Measurements from ENCODE around the gene RAB21. TPM values are rescaled to one million over a fixed set of nuclear protein-coding genes. Genes with fewer than 3 reads are reported as not detected.
"Not testable (repeated sequence)": the region's sequence is repeated elsewhere in the genome, so short reads cannot be mapped to it uniquely, and the experiment has no call there.

The RAB21 gene
- total RNA-seq, 1 donor from 2014 or later = 99.5 TPM

- DNase-seq (ENCODE audit: low spot score) = no peak
These were observed 5.0 kb upstream of the RAB21 start for GRCh38 chr12:71749666-71750065.

DNA sequence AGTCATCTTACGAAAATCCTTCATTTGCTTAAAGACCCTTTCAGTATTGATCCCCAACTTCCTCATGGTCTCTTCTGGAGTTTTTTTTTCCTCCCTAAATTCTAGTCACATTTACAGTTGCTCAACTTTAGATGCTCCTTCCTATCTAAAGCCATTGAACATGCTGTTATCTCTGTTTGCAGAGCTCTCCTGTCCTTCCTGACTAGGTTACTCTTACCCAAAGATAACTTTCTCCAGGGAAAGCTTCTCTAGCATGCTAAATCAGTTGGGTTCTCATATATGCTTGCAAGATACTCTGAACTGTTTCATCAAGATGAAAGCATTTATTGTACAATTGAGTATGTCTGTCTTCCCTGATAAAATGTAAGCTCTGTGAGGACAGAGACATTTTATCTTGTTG lies 1.8 kb upstream of the RAB21 start:
- no peak for DNase-seq (ENCODE audit: low spot score)

GRCh38 chr12:71755146-71755892 lies 656 bp downstream of the RAB21 start:
- DNase-seq (ENCODE audit: low spot score) = no peak

DNA sequence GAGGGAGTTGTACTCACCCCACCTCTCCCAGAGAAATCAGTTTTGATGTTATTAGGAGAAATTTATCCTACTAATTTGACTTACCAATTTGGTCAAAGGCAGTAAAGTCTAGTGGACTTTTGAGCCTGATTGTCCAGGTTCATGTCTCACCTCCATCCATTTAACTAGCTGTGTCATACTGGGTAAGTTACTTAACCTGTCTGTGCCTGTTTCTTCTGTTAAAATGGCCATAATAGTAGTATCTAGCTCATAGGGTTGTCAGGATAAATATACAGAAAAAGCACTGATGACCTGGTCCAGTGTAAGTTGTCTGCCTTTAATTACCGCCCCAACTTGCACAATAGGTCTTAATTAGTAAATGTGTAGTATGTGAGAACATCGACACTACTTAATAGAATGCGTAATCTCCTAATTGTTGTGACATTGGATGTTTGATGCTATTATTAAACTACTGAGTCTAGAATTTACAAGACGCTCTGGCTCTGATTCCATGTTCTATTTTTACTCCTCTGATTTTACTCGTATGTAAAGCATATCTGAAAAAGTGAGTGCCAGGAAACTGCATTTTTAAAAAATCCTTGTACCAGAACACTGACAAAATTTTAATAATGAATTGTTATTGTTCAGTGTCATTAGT lies 1.5 kb downstream of the RAB21 start:
- DNase-seq (ENCODE audit: low spot score) = no peak

DNA sequence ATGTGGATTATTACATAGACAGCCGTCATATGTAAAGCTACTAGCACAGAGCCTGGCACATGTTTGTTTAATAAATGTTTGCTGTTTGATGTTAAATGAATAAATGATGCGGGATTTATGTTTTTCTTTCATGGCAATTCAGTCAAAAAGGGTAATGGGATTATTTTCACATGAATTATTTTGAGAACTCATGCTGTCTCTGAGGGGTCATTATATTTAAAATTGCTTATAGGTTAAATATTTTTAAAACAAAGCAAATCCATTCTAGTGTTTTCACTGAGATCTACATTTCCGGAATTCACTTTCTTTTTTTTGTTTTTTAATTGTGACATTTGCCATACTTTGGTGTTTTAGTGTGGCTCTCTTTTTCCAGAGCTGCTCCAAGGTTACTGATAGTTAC lies 5.3 kb downstream of the RAB21 start:
- DNase-seq (ENCODE audit: low spot score) = no peak

DNA sequence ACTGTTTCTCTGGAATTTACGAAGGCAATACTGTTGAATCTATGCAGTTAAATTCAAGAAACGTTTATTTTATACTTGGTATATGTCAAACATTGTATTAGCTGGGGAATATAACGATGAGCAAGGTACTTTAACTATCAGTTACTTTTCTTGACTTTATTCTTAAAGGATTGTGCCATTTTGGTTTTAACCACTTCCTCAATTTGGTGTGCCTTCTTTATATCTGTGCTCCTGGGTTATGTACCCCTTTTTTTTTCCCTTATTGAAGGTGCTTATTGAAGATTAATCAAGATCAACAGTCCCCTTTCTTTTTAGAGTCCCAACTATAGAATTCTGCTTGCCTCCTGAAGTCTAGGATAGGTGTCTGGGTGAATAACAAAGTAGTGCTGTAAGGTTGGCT lies 5.8 kb downstream of the RAB21 start:
- no peak for DNase-seq (ENCODE audit: low spot score)

DNA sequence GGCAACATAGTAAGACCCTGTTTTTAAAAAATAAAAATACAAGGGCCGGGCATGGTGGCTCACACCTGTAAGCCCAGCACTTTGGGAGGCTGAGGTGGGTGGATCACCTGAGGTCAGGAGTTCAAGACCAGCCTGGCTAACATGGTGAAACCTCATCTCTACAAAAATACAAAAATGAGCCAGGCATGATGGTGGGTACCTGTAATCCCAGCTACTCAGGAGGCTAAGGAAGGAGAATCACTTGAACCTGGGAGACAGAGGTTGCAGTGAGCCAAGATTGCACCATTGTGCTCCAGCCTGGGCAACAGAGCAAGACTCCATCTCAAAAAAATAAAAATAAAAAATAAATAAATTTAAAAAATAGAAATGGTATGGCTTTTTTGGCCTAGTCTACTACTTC lies 6.7 kb downstream of the RAB21 start:
- DNase-seq (ENCODE audit: low spot score) = not testable (repeated sequence)

DNA sequence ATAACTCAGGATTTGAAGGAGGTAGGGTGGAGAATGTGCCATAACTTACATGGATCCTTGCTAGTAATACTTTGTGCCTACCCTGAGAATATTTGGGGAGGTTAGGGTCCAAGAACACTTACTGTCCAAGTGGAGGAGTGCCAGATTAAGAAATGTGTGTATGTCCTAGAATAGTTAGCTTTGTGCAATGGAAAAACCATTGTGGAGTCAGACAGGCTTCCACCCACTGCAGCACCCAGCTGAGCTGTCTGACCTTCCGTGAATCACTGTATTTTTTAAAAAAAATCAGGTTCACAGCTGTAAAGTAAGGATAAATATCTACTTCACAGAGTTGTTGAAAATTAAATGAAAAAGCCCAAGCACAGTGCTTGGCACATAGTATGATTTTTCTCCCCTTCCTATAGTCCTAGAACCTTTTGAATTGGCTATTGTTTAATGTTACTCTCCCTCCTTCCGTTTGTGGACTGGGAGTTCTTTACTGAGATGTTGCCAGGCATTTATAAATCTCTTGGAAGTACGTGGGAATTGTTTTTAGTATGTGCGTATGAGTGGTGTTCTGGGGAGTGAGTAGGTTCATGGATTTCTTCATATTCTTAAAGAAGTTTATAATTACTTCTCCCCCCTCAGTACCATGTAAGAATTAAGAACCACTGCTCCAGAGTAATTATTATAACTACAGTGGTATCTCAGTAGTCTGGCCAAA lies 9.2 kb downstream of the RAB21 start:
- no peak for DNase-seq (ENCODE audit: low spot score)

DNA sequence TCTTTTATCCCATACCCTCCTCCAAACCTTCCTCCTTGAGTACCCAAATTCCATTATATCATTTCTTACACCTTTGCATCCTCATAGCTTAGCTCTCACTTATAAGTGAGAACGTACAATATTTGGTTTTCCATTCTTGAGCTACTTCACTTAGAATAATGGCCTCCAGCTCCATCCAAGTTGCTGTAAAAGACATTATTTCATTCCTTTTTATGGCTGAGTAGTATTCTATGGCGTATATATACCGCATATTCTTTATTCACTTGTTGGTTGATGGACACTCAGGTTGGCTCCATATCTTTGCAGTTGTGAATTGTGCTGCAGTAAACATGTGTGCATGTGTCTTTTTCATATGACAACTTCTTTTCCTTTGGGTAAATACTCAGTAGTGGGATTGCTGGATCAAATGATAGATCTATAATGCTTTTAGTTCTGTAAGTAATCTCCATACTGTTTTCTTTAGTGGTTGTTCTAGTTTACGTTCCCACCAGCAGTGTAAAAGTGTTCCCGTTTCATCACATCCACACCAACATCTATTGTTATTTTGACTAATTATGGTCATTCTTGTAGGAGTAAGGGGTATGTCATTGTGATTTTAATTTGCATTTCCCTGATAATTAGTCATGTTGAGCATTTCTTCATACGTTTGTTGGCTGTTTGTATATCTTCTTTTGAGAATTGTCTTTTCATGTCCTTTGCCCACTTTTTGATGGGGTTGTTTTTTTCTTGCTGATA lies 10.1 kb downstream of the RAB21 start:
- DNase-seq (ENCODE audit: low spot score) = no peak

GRCh38 chr12:71766202-71766601 lies 11.5 kb downstream of the RAB21 start:
- no peak for DNase-seq (ENCODE audit: low spot score)

- no peak for DNase-seq (ENCODE audit: low spot score)
These were observed 12.5 kb downstream of the RAB21 start for GRCh38 chr12:71767183-71767582.

- no peak for DNase-seq (ENCODE audit: low spot score)
These were observed 14.2 kb downstream of the RAB21 start for GRCh38 chr12:71768900-71769299.

- DNase-seq (ENCODE audit: low spot score) = no peak
These were observed 16.4 kb downstream of the RAB21 start for GRCh38 chr12:71771069-71771468.

DNA sequence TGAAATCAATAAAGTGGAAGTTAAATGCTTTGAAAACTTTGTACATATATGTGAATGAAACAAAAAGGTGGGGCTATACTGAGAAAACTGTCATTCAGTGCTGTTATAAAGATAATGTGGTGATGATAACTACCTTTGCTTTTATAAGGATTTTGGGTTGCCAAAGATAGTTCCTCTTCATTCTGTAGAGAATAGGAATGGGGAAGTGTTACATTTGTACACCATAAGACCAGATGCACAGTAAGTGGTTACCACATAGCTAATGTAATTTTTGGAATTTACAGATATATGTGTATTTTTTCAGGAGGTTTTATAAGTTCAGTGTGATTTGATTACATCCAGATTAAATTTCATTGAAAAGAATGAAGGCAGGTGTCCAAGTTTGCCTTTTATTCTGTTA lies 18.1 kb downstream of the RAB21 start:
- no peak for DNase-seq (ENCODE audit: low spot score)

GRCh38 chr12:71780237-71780822 lies 25.7 kb downstream of the RAB21 start:
- no peak for DNase-seq (ENCODE audit: low spot score)

DNA sequence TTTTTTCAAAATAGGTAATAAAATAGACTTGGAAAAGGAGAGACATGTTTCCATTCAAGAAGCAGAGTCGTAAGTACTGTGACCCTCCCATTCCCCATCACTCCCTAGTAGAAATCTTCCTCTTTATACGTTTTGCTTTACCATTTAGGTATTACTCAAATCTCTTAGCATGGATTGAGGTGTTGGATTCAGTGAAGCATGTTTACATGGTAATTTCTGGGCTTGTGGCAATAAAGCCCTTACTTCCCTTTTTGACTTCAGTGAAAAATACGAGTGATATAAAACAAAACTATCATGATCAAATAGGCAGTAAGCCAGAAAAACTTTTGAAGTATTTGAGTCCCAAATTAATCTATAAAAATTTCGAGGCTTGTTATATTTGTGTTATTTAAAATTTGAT lies 27.4 kb downstream of the RAB21 start:
- no peak for DNase-seq (ENCODE audit: low spot score)

DNA sequence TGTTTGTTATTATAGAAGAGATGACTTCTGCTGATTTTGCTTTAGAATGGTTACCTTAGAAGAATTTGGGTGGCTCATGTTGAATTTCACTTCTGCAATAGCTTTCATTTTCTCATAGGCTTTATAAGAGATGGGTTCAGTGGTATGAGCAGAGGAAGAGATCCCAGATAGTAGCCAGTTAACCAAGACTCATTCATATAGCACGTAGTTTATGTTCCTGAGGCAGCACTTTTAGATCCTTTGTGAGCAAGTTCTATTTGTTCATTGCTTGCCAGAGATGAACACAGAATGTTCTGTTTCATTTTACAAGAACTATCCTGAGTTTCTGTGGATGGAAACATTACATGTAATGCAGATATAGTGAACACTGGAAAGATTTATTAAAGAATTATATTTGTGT lies 32.2 kb downstream of the RAB21 start:
- DNase-seq (ENCODE audit: low spot score) = no peak

DNA sequence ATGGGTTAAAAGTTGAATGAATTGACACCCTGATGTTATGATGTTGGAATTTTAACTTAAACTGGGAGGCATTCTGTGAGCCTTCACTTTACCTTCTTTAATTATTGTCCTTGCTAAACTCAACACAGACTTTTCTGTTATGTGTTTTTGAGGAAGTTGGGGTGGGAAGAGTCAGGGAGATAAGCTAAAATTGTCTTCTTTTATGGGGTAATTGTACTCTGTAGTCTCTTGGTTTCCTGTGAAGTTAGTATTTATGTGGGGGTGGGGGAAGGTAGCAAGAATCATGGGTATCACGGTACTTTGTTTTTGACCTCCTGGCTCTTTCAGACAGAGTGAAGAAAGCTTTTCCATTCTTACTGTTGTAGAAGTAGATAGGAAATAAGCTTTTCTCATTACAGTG lies 32.9 kb downstream of the RAB21 start:
- no peak for DNase-seq (ENCODE audit: low spot score)

DNA sequence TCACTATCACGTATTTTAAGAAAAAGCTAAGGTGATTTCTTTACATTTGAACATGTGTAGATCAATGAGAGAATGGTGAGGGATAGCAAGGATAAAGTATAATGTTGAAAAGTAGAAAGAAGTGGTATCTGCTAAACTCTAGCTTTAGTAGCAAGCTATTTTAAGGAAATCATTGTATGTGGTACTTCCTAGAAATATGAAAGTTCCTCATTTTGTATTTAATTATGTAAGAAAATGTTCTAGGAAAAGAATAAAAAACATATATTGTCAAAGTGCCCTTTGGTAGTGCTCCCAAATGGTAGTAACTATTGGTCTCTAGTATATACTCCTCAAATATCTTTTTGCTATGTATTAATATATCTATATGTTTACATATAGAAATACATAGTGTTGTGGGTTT lies 35.7 kb downstream of the RAB21 start:
- no peak for DNase-seq (ENCODE audit: low spot score)

DNA sequence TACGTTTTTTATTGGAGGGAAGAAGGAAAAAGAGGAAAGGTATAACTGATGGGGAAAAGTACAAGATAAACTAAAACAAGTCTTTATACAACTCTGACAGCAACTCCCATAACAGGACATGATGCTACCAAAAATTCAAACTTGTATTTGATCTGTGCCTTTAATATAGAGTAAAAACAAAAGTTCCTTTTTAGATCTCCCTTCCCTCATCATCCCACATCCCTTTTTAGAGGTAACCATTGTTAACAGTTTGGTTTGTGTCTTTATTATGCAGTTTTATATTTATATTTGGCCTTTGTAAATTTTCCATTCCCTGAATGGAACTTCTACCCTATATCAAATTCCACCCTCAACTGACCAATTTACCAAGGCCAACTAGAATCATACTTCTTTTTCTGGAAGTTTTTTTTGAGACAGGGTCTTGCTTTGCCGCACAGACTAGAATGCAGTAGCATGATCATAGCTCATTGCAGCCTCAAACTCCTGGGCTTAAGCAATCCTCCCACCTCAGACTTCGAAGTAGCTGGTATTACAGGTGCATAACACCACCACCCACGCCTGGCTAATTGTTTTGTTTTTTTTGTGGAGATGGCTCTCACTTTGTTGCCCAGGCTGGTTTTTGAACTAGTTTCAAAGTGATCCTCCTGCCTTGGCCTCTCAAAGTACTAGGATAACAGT lies 36.9 kb downstream of the RAB21 start:
- no peak for DNase-seq (ENCODE audit: low spot score)

DNA sequence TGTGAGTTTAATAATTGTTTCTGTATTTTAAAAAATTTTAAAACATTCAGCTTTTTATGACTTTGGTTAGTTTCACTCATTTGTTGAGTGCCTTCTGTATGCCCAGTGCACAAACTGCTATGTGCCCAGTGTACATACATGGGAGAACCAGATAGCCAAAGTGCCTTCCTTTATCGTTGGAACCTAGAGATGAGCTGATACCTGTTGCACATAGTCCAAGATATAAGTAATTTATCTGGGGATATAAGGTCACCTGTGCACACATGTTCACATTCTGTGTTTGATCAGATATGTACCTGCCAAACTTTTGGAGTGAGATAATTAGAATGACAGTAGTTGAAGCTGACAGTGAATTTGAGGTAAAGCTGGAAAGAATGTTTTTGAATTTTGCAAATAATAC lies 37.9 kb downstream of the RAB21 start:
- DNase-seq (ENCODE audit: low spot score) = no peak
